ENCODE data around the gene AMFR.
"Not testable (repeated sequence)": the region's sequence is repeated elsewhere in the genome, so short reads cannot be mapped to it uniquely, and the experiment has no call there.

The AMFR gene

DNA sequence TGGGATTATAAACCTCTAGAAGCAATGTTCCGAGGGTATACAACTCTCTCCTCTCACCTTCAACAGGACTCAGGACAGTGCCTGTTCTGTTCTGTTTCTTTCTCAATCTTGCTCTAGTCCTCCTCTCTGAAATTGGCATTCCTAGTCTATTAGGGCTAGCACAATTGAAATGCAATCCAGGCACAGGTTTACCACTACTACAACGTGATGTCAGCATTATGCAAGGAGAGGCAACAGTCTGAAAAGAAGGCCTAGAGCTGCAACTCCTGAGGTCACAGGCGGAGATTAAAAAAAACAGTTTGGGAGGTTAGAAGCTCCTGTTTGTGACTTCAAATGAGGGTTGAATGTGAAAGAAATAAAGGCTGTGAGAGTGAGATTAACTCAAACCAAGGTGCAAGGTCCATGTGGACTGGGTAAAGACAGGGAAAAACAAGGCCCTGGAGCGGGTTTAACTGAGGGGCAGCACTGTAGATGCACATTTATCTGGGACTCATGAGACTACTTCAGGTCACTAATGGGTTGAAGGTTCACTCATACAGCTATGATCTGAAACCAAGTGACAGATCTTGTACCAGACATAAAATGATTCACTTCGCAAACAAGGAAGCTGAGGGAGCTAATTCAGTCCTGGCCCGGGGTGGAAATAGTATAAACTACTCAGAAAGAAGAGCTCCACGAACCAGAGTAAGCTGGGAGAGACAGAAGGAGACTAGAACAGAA is 16.8 kb downstream of the AMFR start:
- Histone ChIP-seq H3K4me1 (ENCODE audit: control insufficient read depth, insufficient read depth, low read length) (peaks cover 21% of the 10 kb centered on the region), H3K9ac (ENCODE audit: low read length) (no peak overlapping the region), H3K9me3 (ENCODE audit: control insufficient read depth, low read length) (no peaks in the 10 kb centered on the region), H3K36me3 (ENCODE audit: control insufficient read depth, insufficient read depth, low read length) (no peaks in the 10 kb centered on the region), H3K4me3 (ENCODE audit: low read length) (no peak overlapping the region), H3K27me3 (ENCODE audit: control insufficient read depth, insufficient read depth, low read length) (no peaks in the 10 kb centered on the region)

- Histone ChIP-seq H3K27me3 (ENCODE audit: control insufficient read depth, insufficient read depth, low read length) (no peaks in the 10 kb centered on the region), H3K4me3 (ENCODE audit: low read length) (no peak overlapping the region), H3K36me3 (ENCODE audit: control insufficient read depth, insufficient read depth, low read length) (peaks cover 6% of the 10 kb centered on the region)
Observed at GRCh38 chr16:56405977-56406672, 19.2 kb downstream of the AMFR start.

DNA sequence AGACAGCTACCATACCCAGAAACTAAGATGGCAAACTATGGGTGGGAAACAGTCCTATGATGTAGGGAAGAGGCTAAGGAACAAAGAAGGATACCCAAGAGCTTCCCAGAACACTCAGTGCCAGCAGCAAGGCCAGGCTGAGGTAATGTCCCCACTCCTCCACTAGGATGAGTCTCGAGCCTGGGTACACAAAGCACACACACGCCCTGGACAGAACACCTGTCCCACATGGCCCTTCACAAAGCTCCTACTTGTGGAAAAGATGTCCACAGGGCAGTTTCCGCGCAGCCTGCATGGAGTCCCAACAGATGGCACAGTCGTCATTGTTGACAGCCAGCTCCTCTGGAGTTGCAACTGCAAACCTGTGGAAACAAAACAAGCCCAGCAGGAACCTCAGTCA is 23.9 kb downstream of the AMFR start:
- Histone ChIP-seq H3K4me3 (ENCODE audit: low read length) (no peak overlapping the region), H3K9ac (ENCODE audit: low read length) (no peak overlapping the region), H3K27me3 (ENCODE audit: control insufficient read depth, insufficient read depth, low read length) (no peaks in the 10 kb centered on the region), H3K36me3 (ENCODE audit: control insufficient read depth, insufficient read depth, low read length) (peaks cover 6% of the 10 kb centered on the region), H3K9me3 (ENCODE audit: control insufficient read depth, low read length) (no peaks in the 10 kb centered on the region), H3K4me1 (ENCODE audit: control insufficient read depth, insufficient read depth, low read length) (no peaks in the 10 kb centered on the region)

More at GRCh38 chr16:56405977-56406672, 19.2 kb downstream of the AMFR start:
- Histone ChIP-seq H3K9me3 (ENCODE audit: control insufficient read depth, low read length) (no peaks in the 10 kb centered on the region), H3K9ac (ENCODE audit: low read length) (no peak overlapping the region), H3K4me1 (ENCODE audit: control insufficient read depth, insufficient read depth, low read length) (peaks cover 21% of the 10 kb centered on the region)

- Histone ChIP-seq H3K9ac (ENCODE audit: low read length) (no peak overlapping the region), H3K27me3 (ENCODE audit: control insufficient read depth, insufficient read depth, low read length) (no peaks in the 10 kb centered on the region), H3K9me3 (ENCODE audit: control insufficient read depth, low read length) (no peaks in the 10 kb centered on the region), H3K4me3 (ENCODE audit: low read length) (no peak overlapping the region), H3K4me1 (ENCODE audit: control insufficient read depth, insufficient read depth, low read length) (no peaks in the 10 kb centered on the region), H3K36me3 (ENCODE audit: control insufficient read depth, insufficient read depth, low read length) (peaks cover 6% of the 10 kb centered on the region)
Observed at GRCh38 chr16:56400458-56400857, 24.9 kb downstream of the AMFR start.

- H3K9me3 ChIP-seq (ENCODE audit: control insufficient read depth, low read length) = no peaks in the 10 kb centered on the region
- no peaks in the 10 kb centered on the region for H3K4me1 ChIP-seq (ENCODE audit: control insufficient read depth, insufficient read depth, low read length)
- H3K9ac ChIP-seq (ENCODE audit: low read length) = no peak overlapping the region
- H3K36me3 ChIP-seq (ENCODE audit: control insufficient read depth, insufficient read depth, low read length) = peaks cover 6% of the 10 kb centered on the region
- no peak overlapping the region for H3K4me3 ChIP-seq (ENCODE audit: low read length)
- no peaks in the 10 kb centered on the region for H3K27me3 ChIP-seq (ENCODE audit: control insufficient read depth, insufficient read depth, low read length)
Observed at GRCh38 chr16:56399486-56399885, 25.9 kb downstream of the AMFR start.

GRCh38 chr16:56399047-56399446 is 26.3 kb downstream of the AMFR start:
- Histone ChIP-seq H3K27me3 (ENCODE audit: control insufficient read depth, insufficient read depth, low read length) (no peaks in the 10 kb centered on the region), H3K9ac (ENCODE audit: low read length) (no peak overlapping the region), H3K4me3 (ENCODE audit: low read length) (no peak overlapping the region), H3K9me3 (ENCODE audit: control insufficient read depth, low read length) (no peaks in the 10 kb centered on the region), H3K36me3 (ENCODE audit: control insufficient read depth, insufficient read depth, low read length) (peaks cover 6% of the 10 kb centered on the region), H3K4me1 (ENCODE audit: control insufficient read depth, insufficient read depth, low read length) (no peaks in the 10 kb centered on the region)

DNA sequence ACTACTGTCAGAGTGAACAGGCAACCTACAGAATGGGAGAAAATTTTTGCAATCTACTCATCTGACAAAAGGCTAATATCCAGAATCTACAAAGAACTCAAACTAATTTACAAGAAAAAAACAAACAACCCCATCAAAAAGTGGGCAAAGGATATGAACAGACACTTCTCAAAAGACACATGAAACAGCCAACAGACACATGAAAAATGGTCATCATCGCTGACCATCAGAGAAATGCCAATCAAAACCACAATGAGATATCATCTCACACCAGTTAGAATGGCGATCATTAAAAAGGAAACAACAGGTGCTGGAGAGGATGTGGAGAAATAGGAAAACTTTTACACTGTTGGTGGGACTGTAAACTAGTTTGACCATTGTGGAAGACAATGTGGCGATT is 28.6 kb downstream of the AMFR start:
- H3K9me3 ChIP-seq (ENCODE audit: control insufficient read depth, low read length); H3K4me1 ChIP-seq (ENCODE audit: control insufficient read depth, insufficient read depth, low read length); H3K36me3 ChIP-seq (ENCODE audit: control insufficient read depth, insufficient read depth, low read length); H3K9ac ChIP-seq (ENCODE audit: low read length); H3K27me3 ChIP-seq (ENCODE audit: control insufficient read depth, insufficient read depth, low read length); H3K4me3 ChIP-seq (ENCODE audit: low read length): not testable (repeated sequence)

GRCh38 chr16:56389554-56389953 is 35.8 kb downstream of the AMFR start:
- Histone ChIP-seq H3K4me1 (ENCODE audit: control insufficient read depth, insufficient read depth, low read length) (no peaks in the 10 kb centered on the region), H3K4me3 (ENCODE audit: low read length) (no peak overlapping the region), H3K9me3 (ENCODE audit: control insufficient read depth, low read length) (no peaks in the 10 kb centered on the region), H3K27me3 (ENCODE audit: control insufficient read depth, insufficient read depth, low read length) (no peaks in the 10 kb centered on the region), H3K36me3 (ENCODE audit: control insufficient read depth, insufficient read depth, low read length) (no peaks in the 10 kb centered on the region), H3K9ac (ENCODE audit: low read length) (no peak overlapping the region)

DNA sequence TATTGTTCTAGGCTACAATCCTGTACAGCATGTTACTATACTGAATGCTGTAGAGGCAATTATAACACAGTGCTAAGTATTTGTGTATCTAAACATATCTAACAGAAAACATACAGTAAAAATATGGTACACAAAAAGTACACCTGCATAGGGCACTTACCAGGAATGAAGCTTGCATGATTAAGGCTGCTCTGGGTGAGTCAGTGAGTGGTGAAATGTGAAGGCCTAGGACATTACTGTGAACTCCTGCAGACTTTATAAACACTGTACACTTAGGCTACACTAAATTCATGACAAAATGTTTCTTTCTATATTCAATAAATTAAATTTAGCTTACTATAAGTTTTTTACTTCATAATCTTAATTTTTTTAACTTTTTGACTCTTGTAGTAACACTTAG is 37.1 kb downstream of the AMFR start:
- no peaks in the 10 kb centered on the region for H3K9me3 ChIP-seq (ENCODE audit: control insufficient read depth, low read length)
- H3K36me3 ChIP-seq (ENCODE audit: control insufficient read depth, insufficient read depth, low read length) = peaks cover 4% of the 10 kb centered on the region
- no peak overlapping the region for H3K9ac ChIP-seq (ENCODE audit: low read length)
- H3K4me3 ChIP-seq (ENCODE audit: low read length) = no peak overlapping the region
- no peaks in the 10 kb centered on the region for H3K27me3 ChIP-seq (ENCODE audit: control insufficient read depth, insufficient read depth, low read length)
- H3K4me1 ChIP-seq (ENCODE audit: control insufficient read depth, insufficient read depth, low read length) = no peaks in the 10 kb centered on the region

DNA sequence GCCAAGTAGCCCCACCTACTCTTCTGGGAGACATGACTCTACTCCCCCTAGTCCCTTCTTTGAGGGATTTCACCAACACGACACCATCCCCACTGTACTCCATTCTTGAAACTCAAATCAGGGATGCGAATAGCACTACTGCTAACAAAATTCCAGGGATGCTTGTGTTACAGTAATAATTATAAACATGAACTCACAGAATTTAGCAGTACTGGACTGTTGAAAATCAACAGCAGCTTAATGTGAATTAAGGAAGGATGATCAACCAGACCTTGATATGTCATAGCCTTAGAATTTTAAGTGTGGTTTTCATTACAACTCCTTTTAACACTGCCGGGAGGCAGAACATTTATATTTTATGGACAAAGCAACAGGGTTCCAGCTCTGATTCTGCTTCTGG is 37.9 kb downstream of the AMFR start:
- Histone ChIP-seq H3K36me3 (ENCODE audit: control insufficient read depth, insufficient read depth, low read length) (peaks cover 5% of the 10 kb centered on the region), H3K27me3 (ENCODE audit: control insufficient read depth, insufficient read depth, low read length) (no peaks in the 10 kb centered on the region), H3K4me3 (ENCODE audit: low read length) (no peak overlapping the region), H3K9ac (ENCODE audit: low read length) (no peak overlapping the region), H3K4me1 (ENCODE audit: control insufficient read depth, insufficient read depth, low read length) (no peaks in the 10 kb centered on the region), H3K9me3 (ENCODE audit: control insufficient read depth, low read length) (no peaks in the 10 kb centered on the region)

GRCh38 chr16:56384074-56384721 is 41.1 kb downstream of the AMFR start:
- no peak overlapping the region for H3K4me3 ChIP-seq (ENCODE audit: low read length)
- peaks cover 5% of the 10 kb centered on the region for H3K36me3 ChIP-seq (ENCODE audit: control insufficient read depth, insufficient read depth, low read length)
- H3K4me1 ChIP-seq (ENCODE audit: control insufficient read depth, insufficient read depth, low read length) = peaks cover 7% of the 10 kb centered on the region
- no peaks in the 10 kb centered on the region for H3K27me3 ChIP-seq (ENCODE audit: control insufficient read depth, insufficient read depth, low read length)
- H3K9ac ChIP-seq (ENCODE audit: low read length) = no peak overlapping the region
- H3K9me3 ChIP-seq (ENCODE audit: control insufficient read depth, low read length) = no peaks in the 10 kb centered on the region

DNA sequence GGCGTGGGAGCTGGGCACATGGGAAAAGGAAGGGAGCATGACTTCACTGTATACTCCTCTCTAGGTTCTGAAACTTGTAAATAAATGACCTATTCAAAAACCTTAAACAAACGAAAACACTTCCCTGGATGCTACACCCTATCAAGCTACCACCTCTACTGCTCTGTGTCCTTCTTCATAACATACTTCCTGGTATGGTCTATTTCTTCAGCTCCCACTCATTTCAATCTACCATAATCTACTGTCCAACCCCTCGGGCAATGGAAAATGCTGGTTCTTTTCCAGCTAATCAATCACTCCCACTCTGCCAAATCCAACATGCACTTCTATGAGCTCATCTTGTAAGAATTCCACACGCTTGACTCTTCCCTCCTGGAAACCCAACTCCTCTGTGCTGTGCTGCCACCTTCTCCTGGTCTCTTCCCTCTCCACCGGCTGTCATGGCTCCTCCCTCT is 42.4 kb downstream of the AMFR start:
- H3K9me3 ChIP-seq (ENCODE audit: control insufficient read depth, low read length) = no peaks in the 10 kb centered on the region
- H3K9ac ChIP-seq (ENCODE audit: low read length) = no peak overlapping the region
- H3K4me1 ChIP-seq (ENCODE audit: control insufficient read depth, insufficient read depth, low read length) = peaks cover 7% of the 10 kb centered on the region
- H3K4me3 ChIP-seq (ENCODE audit: low read length) = no peak overlapping the region
- H3K27me3 ChIP-seq (ENCODE audit: control insufficient read depth, insufficient read depth, low read length) = no peaks in the 10 kb centered on the region
- H3K36me3 ChIP-seq (ENCODE audit: control insufficient read depth, insufficient read depth, low read length) = peaks cover 5% of the 10 kb centered on the region

Measured in mucosa of stomach (tissue), 1 donor.